ENCODE measurements around the gene NINJ1.

NINJ1 gene

DNA sequence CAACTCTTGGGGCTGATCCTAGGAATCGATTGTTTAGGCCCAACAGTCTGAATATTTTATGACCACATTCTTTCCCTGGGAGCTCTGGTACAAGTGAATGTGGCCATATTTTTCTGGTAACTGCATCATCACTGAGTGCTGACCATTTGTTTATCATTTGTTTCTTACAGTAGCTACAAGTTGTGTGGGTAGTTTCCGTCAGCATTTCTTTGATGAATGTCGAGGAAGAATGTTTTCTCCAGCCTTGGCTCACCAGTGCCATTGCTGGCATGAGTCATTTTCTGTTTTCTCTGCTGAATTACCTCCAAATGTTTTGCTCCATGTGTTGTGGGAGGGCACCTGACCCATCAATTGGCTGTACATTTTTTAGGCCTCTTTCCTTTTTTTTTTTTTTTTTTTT, 52.1 kb downstream of the NINJ1 start:
- in situ Hi-C loops (cut with MboI; ENCODE audit: low sequenced_read_pairs, unreplicated experiment) = no loop called here
- TF ChIP-seq CTCF (IDR thresholded peaks at IDR 0.05; ENCODE audit: borderline replicate concordance, control extremely low read depth, extremely low read depth, insufficient read depth, missing control alignments) = no peak
- DNase-seq (ENCODE audit: low spot score) = no peak

DNA sequence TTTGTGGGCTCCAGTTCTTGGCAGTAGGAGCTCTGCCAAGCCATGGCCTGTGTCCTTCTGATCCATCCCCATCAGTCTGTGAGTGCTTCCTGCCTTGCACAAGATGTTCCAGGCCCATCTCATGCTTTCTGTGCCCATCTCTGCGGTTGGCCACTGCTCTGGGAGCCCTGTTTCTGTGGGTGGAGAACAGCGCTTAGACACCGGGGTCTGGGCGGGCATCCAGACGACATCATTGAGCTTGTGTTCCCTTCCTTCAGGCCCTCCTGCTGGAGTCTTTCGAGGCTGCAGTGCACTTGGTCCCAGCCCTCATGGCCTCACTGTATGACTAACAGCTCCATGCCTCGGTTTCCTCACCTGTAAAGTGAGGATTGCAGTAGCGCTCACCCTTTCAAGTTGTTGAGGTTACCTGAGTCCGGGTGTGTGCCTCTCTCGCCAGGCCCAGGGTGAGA, 52.9 kb downstream of the NINJ1 start:
- in situ Hi-C loops (cut with MboI; ENCODE audit: low sequenced_read_pairs, unreplicated experiment) = no loop called here
- DNase-seq (ENCODE audit: low spot score) = no peak
- TF ChIP-seq CTCF (IDR thresholded peaks at IDR 0.05; ENCODE audit: borderline replicate concordance, control extremely low read depth, extremely low read depth, insufficient read depth, missing control alignments) = no peak

DNA sequence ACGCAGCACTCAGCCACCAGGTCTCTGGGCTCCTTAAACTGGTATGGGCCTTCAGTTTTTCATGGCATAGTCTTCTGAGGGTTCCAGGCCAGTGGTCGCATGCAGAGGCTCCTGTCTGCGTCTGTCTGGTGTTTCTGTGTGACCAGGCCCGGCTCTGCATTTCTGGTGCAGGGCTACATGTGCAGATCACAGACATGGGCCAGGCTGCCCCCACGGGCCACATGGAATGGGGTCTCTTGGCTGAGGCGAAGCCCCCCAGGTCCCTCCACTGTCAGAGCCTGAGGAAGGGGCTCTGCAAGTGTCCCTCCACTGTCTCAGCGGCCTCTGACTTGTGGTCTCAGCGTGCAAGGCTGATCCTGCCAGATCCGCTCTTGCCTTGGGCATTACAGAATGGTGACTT, 53.6 kb downstream of the NINJ1 start:
- in situ Hi-C loops (cut with MboI; ENCODE audit: low sequenced_read_pairs, unreplicated experiment) = no loop called here
- no peak for TF ChIP-seq CTCF (IDR thresholded peaks at IDR 0.05; ENCODE audit: borderline replicate concordance, control extremely low read depth, extremely low read depth, insufficient read depth, missing control alignments)
- no peak for DNase-seq (ENCODE audit: low spot score)

- in situ Hi-C loops (cut with MboI; ENCODE audit: low sequenced_read_pairs, unreplicated experiment) = no loop called here
- DNase-seq (ENCODE audit: low spot score) = no peak
- TF ChIP-seq CTCF (IDR thresholded peaks at IDR 0.05; ENCODE audit: borderline replicate concordance, control extremely low read depth, extremely low read depth, insufficient read depth, missing control alignments) = no peak
Measured at GRCh38 chr9:93079371-93079770, 54.7 kb downstream of the NINJ1 start.

- in situ Hi-C loops (cut with MboI; ENCODE audit: low sequenced_read_pairs, unreplicated experiment) = no loop called here
- no peak for DNase-seq (ENCODE audit: low spot score)
Measured at GRCh38 chr9:93077811-93078210, 56.2 kb downstream of the NINJ1 start.

DNA sequence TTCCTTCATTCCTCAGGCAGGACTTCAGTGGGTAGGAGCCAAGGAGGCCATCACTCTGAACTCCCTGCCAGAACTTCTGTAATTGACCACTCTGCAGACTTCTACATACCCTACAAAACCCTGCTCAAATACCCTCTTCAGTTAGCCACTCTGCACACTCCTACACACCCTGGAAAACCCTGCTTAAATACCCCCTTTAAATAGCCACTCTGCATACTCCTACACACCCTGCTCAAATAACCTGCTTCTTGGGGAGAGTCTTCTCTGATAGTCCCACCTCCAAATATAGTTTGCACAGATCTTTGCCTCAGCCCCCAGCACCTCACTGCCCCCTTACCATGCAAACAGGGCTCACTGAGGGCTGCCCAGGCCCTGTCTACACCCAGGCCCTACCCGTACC, 56.7 kb downstream of the NINJ1 start:
- peak; percentile 58 for DNase-seq (ENCODE audit: low spot score)
- no peak for TF ChIP-seq CTCF (IDR thresholded peaks at IDR 0.05; ENCODE audit: borderline replicate concordance, control extremely low read depth, extremely low read depth, insufficient read depth, missing control alignments)
- in situ Hi-C loops (cut with MboI; ENCODE audit: low sequenced_read_pairs, unreplicated experiment) = no loop called here

More at GRCh38 chr9:93077811-93078210, 56.2 kb downstream of the NINJ1 start:
- no peak for TF ChIP-seq CTCF (IDR thresholded peaks at IDR 0.05; ENCODE audit: borderline replicate concordance, control extremely low read depth, extremely low read depth, insufficient read depth, missing control alignments)

DNA sequence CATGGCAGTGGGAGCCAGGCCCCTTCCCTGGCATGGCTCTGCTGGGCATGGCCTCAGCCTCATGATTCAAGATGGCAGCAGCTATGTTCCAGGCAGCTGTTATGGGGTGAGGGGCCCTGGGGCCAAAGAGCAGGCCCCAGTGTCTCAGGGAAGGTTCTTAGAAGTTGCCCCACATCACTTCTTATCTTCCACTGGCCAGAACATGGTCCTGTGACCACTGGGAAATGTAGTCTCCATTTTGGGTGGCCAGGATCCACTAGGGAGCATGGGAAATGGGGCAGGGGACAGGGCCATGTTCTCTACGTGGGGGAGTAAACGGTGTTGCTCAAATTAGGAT, 57.3 kb downstream of the NINJ1 start:
- in situ Hi-C loops (cut with MboI; ENCODE audit: low sequenced_read_pairs, unreplicated experiment) = no loop called here
- DNase-seq (ENCODE audit: low spot score) = no peak
- no peak for TF ChIP-seq CTCF (IDR thresholded peaks at IDR 0.05; ENCODE audit: borderline replicate concordance, control extremely low read depth, extremely low read depth, insufficient read depth, missing control alignments)

Measured in GM13976 (cell line).